GM21576 (cell line): ENCODE data around the gene GLTP.

Source experiments
- ATAC-seq: cut with Tn5 transposase; IDR thresholded peaks from one replicate; pipeline ENCODE4 v1.9.1; 2021; ENCODE audit warnings: mild to moderate bottlenecking, moderate library complexity; ENCODE audit not compliant: unreplicated experiment

GLTP gene

GRCh38 chr12:109844983-109845823 is 35.1 kb downstream of the GLTP start:
- peak; percentile 83 for ATAC-seq

GRCh38 chr12:109844091-109844490 is 36.2 kb downstream of the GLTP start:
- ATAC-seq: no peak

GRCh38 chr12:109842021-109842420 is 38.3 kb downstream of the GLTP start:
- no peak for ATAC-seq

- no peak for ATAC-seq
Measured at GRCh38 chr12:109841356-109841755, 39.0 kb downstream of the GLTP start.

- no peak for ATAC-seq
Measured at GRCh38 chr12:109840305-109841074, 39.9 kb downstream of the GLTP start.

GRCh38 chr12:109839444-109839843 is 40.9 kb downstream of the GLTP start:
- ATAC-seq: no peak

- no peak for ATAC-seq
Measured at GRCh38 chr12:109836916-109837315, 43.4 kb downstream of the GLTP start.

- no peak for ATAC-seq
Measured at GRCh38 chr12:109835827-109836226, 44.5 kb downstream of the GLTP start.

GRCh38 chr12:109833307-109834189 is 46.8 kb downstream of the GLTP start, which contains the start of gene TRPV4:
TRPV4 (minus strand) TSS chr12:109833398; CDS start chr12:109814796, 18,602 bp downstream.
- no peak for ATAC-seq

GRCh38 chr12:109832541-109833306 is 47.6 kb downstream of the GLTP start:
- ATAC-seq: no peak

- no peak for ATAC-seq
Measured at GRCh38 chr12:109831929-109832328, 48.4 kb downstream of the GLTP start.

GRCh38 chr12:109831365-109831764 is 49.0 kb downstream of the GLTP start:
- no peak for ATAC-seq

GRCh38 chr12:109830718-109831117 is 49.6 kb downstream of the GLTP start:
- ATAC-seq: no peak

- no peak for ATAC-seq
Measured at GRCh38 chr12:109830267-109830666, 50.1 kb downstream of the GLTP start.

- ATAC-seq: no peak
Measured at GRCh38 chr12:109829667-109830066, 50.7 kb downstream of the GLTP start.

GRCh38 chr12:109828754-109829511 is 51.4 kb downstream of the GLTP start:
- no peak for ATAC-seq

- ATAC-seq: no peak
Measured at GRCh38 chr12:109827566-109828550, 52.5 kb downstream of the GLTP start.

- ATAC-seq: no peak
Measured at GRCh38 chr12:109827080-109827479, 53.3 kb downstream of the GLTP start.
